CMK (cell line): Measurements from ENCODE around the gene ITIH1.
"Not testable (repeated sequence)": the region's sequence is repeated elsewhere in the genome, so short reads cannot be mapped to it uniquely, and the experiment has no call there.

ENCODE experiments used
- DNase-seq: peaks from one replicate; pipeline ENCODE4 v3.0.0-alpha.2; 2010; ENCODE audit warnings: low read depth

Gene ITIH1

DNA sequence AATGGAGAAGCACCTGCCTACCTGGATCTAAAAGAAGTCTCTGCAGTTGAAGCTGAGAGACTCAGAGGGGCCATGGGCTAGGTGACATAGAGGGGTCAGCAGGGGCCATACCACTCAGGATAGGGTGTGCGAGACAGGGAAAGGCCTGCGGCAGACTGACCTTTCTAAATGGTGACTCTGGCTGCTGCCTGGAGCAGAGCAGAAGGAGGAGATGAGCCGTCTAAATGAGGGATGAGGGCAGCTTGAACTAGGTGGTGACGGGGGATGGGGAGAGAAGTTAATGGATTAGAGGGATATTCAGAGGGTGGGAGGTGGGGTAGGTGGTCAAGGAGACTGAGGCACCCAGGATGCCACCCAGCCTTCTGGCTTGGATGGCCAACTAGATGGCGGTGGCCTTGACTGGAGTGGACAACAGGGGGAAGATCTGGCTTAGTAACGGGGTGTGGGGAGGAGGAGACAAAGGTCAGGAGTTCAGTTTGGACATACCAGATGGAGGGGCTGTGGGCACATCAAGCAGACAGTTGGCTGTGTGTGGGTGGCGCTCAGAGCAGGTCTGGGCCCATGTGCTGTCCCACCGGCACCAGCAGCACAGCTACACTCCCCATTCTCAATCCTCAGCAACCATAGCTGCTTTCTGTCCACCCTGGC lies 3.2 kb upstream of the ITIH1 start:
- DNase-seq: no peak

DNA sequence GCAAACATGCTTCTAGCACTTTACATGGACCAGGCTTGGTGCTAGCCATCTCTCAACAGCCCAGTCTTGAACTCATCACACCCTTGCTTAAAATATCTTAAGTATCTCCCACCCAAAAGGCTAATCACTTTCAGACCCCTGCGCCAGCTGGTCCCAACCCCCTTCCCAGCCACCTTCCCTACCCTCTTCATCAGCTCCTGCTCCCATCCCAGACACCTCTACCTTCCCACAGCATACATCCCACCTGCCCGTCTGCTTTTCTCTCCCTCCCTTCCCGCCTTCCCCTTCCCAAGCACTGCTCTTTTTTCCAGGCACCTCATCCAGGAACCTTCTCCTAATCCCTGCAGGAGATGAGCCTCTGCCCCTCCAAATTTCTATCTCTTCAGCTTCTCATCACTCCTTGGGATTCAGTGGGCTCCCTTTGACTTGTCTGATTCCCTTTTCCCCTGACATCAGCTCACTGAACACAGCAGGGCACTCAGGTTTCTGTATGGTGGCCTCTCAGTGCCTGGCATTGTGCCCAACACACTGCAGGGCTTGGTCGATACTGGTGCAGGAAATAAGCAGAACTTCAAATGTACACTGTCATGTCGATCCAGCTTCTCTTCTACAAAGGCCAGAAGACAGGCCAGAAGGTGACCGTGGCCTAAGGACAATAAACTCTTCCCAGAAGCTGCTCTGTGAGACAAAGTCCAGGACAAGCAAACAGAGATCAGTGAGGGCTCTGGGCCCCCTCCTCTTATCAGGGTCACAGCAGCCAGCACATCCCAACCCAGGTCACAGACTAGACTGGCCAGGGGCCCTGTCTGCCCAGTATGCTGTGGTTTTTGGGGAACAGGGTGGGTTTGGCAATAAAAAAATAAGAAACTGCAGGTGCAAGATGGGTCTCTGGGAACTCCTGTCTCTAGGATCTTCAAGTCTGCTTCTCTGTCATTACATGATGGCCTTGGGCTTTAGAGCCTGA lies 2.2 kb upstream of the ITIH1 start:
- no peak for DNase-seq

DNA sequence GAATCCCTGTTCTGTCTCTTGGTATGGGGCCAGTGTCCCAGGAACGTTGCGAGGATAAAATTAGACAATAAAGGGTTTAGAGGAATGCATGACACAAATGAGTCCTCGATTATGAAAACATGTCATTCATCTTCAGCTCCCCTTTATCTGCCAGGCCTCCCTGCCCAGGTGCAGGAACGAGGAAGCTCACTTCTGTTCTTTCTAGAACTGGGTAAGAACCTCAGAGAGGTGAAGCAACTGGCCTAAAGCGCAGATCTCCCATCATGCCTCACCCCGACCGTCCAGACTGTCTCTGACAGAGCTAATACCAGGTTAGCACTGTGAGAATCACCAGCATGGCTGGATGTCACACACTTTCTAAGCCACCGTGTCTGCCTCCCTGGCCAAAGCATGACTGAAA lies 1.5 kb upstream of the ITIH1 start:
- no peak for DNase-seq

DNA sequence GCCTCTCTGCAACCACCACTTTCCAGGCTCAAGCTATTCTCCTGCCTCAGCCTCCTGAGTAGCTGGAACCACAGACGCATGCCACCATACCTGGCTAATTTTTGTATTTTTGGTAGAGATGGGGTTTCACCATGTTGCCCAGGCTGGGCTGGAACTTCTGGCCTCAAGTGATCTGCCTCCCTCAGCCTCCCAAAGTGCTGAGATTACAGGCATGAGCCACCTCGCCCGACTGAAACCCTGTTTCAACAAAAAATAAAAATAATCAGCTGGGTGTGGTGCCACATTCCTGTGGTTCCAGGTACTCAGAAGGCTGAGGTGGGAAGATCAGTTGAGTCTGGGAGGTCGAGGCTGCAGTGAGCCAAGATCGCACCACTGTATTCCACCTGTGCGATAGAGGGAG lies 913 bp upstream of the ITIH1 start:
- not testable (repeated sequence) for DNase-seq

GRCh38 chr3:52777959-52778805 lies 783 bp downstream of the ITIH1 start:
- no peak for DNase-seq

GRCh38 chr3:52779011-52779836 lies 1.8 kb downstream of the ITIH1 start:
- no peak for DNase-seq

DNA sequence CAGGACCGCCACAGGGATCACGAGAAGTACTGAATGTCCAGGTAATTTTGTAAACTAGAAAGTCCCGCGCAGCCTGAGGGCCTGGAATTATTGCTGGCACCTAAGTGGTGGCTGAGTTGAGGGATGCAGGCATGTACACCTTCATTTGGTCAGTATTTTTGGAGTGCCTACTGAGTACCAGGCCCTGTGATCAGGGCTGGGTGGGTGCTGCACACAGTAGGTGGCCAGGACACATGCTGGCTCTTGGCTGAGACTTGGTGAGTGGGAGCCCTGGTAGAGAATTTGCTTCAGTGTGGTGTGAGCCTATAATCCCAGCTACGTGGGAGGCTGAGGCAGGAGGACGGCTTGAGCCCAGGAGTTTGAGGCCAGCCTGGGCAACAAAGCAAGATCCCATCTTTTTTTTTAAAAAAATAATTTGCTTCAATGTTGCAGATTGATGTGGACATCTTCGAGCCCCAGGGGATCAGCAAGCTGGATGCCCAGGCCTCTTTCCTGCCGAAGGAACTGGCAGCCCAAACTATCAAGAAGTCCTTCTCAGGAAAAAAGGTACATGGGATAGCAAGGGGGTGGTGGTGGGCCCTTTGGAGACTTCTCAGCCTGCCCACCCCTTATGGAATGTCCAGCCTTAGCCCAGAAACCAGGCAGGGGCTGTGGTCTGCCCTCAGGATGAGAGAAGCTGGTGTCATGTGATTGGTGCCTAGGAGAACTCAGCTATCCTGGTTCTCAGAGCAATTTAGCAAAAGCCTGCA lies 2.6 kb downstream of the ITIH1 start:
- no peak for DNase-seq

DNA sequence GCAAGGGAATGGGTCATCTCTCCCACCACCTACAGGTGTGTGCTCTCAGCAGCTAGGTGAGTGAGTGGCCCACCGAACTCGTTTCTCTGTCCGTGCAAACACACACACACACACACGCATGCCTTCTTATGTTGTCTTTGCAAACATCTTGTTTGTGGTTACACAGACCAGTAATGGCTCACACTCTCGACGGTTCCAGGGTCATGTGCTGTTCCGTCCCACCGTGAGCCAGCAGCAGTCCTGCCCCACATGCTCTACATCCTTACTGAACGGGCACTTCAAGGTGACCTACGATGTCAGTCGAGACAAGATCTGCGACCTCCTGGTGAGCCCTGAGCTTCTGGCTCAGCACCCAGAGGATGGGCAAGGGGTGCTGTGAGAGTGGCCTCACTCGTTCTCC lies 4.3 kb downstream of the ITIH1 start:
- no peak for DNase-seq

GRCh38 chr3:52782412-52783210 lies 5.2 kb downstream of the ITIH1 start:
- no peak for DNase-seq

DNA sequence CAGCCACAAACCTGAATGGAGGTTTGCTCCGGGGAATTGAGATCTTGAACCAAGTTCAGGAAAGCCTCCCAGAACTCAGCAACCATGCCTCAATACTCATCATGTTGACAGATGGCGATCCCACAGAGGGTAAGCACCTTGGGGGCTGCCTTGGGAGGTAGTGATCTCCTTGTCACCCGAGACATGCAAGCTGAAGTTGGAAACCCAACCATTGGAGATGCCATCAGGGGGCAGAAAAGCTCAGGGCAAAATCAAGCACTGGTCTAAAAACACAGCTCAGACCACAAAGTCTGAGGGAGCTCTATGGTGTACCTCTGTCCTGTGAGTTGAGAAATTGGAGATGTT lies 5.8 kb downstream of the ITIH1 start:
- DNase-seq: no peak

GRCh38 chr3:52784021-52784621 lies 6.7 kb downstream of the ITIH1 start:
- no peak for DNase-seq

- DNase-seq: no peak
These were observed 7.7 kb downstream of the ITIH1 start for GRCh38 chr3:52784931-52785590.

DNA sequence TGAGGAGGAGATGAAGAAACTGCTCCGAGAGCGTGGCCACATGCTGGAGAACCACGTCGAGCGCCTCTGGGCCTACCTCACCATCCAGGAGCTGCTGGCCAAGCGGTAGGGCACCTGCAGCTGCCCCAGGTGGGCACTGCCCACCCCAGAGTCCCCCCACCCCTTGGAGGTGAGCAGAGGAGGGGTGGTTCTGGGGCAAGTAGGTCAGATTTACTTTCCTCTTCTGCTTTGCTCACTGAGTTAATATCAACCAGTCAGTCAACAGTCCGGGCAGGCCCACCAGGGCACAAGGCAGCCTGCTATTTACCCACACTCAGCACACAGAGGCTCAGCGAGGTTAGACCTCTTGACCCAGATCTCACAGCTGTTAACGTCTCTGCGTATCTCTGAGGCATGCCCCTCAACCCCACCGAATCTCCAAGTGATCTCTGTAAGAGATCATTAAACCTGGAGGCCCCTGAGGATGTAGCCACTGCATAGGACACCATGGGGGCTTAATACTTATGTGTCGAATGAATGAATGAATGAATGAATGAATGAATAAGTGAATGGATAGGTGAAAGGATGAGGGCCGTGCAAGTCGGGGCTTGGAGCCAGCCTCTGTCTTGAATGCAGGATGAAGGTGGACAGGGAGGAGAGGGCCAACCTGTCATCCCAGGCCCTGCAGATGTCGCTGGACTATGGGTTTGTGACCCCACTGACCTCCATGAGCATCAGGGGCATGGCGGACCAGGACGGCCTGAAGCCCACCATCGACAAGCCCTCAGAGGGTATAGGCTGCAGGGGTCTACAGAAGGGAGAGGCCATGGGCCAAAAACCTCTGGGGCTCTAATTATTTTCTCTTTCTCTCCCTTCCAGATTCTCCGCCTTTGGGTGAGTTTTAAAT lies 9.2 kb downstream of the ITIH1 start:
- no peak for DNase-seq

DNA sequence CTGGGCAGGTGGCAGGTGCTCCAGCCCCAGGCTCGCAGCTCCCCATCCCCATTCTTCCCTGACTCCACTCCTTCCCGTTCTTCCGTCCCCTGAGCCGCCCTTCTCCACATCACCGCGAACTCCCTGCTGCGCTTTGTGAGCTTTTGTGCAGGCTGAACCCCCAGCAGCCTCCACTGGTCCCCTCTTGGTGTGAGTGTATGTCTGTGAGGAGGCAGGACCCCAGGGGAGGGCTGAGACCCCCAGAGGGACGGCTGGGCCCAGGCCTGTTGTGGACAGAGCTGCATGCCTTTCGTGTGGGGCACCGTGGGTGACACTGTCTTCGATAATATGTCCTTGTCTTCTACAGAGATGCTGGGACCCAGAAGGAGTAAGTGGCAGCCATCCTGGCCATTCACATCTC lies 9.8 kb downstream of the ITIH1 start:
- DNase-seq: no peak

GRCh38 chr3:52787672-52788625 lies 10.6 kb downstream of the ITIH1 start:
- no peak for DNase-seq

- DNase-seq: no peak
These were observed 11.7 kb downstream of the ITIH1 start for GRCh38 chr3:52788890-52789745.
